Lung (tissue), 12 donors: ENCODE data around the gene TAF4. TPM values are rescaled to one million over a fixed set of nuclear protein-coding genes. Genes with fewer than 3 reads are reported as not detected.

Source experiments
- ATAC-seq: fragments of 200-7000 bp; cut with Tn5 transposase; one replicate; pipeline ENCODE4 v1.9.1; 2020; ENCODE audit warnings: moderate number of reproducible peaks; ENCODE audit not compliant: insufficient read depth, low FRiP score
- DNase-seq, 3 donors: peaks; one replicate each; pipeline ENCODE4 v3.0.0-alpha.2; 2013 to 2017
- H3K27ac ChIP-seq, 2 donors: one replicate each; pipeline ENCODE4 v1.5.1; 2013; ENCODE audit warnings: mild to moderate bottlenecking in 2 of 2, moderate library complexity in 2 of 2, control low read depth in 1 of 2, inconsistent platforms in 1 of 2, low read depth in 1 of 2, low read length in 1 of 2
- H3K27me3 ChIP-seq, 3 donors: one replicate each; pipeline ENCODE4 v1.5.1; 2013; ENCODE audit warnings: low read length in 2 of 3; ENCODE audit not compliant: control insufficient read depth in 3 of 3, insufficient read depth in 3 of 3
- H3K36me3 ChIP-seq, 4 donors: one replicate each; pipeline ENCODE4 v1.5.1; 2013; ENCODE audit warnings: low read length in 4 of 4, mild to moderate bottlenecking in 1 of 4, moderate library complexity in 1 of 4; ENCODE audit not compliant: control insufficient read depth in 4 of 4, insufficient read depth in 4 of 4
- H3K4me1 ChIP-seq, 5 donors: one replicate each; pipeline ENCODE4 v1.5.1; 2013; ENCODE audit warnings: low read length in 5 of 5, mild to moderate bottlenecking in 2 of 5, moderate library complexity in 1 of 5; ENCODE audit not compliant: control insufficient read depth in 5 of 5, insufficient read depth in 5 of 5
- H3K4me3 ChIP-seq: one replicate; pipeline ENCODE4 v1.5.1; 2013; ENCODE audit warnings: mild to moderate bottlenecking, control low read depth, moderate library complexity
- H3K9ac ChIP-seq, 2 donors: one replicate each; pipeline ENCODE4 v1.5.1; 2013; ENCODE audit warnings: low read length in 2 of 2, control low read depth in 1 of 2; ENCODE audit not compliant: insufficient read depth in 1 of 2
- H3K9me3 ChIP-seq, 4 donors: one replicate each; pipeline ENCODE4 v1.5.1; 2013; ENCODE audit warnings: low read length in 3 of 4, mild to moderate bottlenecking in 1 of 4, moderate library complexity in 1 of 4; ENCODE audit not compliant: control insufficient read depth in 4 of 4, insufficient read depth in 3 of 4
- WGBS, 2 donors: extraction: QIAGEN DNeasy Blood & Tissue Kit; methylation state at CpG; one replicate each; pipeline ENCODE4 v1.1.7; 2013; 5-methylcytosine and 5-hydroxymethylcytosine counted together
- polyA plus RNA-seq, 2 donors: library from polyadenylated mRNA; stranded (reverse); fragments of 200-250 nt; gene quantifications; one replicate each; pipeline ENCODE4 v1.2.1, GENCODE V29; 2013
- total RNA-seq, 2 donors: library from RNA; depleted of rRNA in 1 of 2; stranded (reverse); fragments of >200 nt in 1 of 2; gene quantifications; one replicate each; pipeline ENCODE4 v1.2.1, GENCODE V29; 2014 to 2021
- TF ChIP-seq, protein P1 (sequence below): IDR thresholded peaks from 2 replicates; pipeline ENCODE4 v1.5.1; 2012; ENCODE audit warnings: mild to moderate bottlenecking; ENCODE audit errors: control extremely low read depth, extremely low read depth
- donor health status: control.
- donor health status: control.
- donor health status: Bipolar disorder and iron deficiency.
- donor health status: healthy.
- donor health status: DM: yes; HTN: yes; CAD: no.

TAF4 gene
- total and polyA plus RNA-seq, 4 donors = 5.4 to 20.3 (median 10.9) TPM

DNA sequence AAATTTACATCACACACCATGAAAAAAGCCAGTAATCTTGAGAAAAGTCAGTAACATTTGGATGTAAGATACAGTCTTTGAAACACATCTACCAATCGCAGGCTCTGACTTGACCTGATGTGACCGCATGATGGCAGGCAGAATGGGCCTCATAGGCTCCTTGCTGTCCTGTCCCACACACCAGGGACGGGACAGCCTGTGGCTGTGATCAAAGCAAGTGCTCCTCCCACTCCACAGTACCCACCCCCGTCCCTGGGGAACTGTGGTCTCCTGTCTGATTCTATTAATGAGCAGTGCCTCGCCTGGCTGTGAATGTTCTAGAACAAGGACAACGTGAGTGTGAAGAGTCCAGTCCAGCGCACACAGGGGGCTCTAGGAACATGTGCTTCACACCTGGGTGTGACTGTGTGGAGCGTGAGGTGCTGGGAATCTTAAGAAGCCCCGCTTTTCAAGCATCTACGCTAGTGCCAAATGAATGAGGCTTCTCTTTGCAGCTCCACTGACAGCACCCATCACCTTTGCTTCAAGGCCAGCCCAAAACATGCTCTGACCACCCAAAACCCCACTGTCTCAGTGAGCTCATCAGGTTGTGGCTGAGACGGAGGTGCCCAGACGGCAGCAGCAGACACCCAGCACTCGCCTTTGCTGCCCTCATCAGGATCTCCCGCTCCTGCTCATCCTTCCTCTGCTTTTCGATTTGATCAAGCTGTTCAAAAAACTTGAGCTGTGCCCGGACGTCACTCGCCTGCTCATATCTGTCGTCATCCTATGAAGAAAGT lies 67.1 kb downstream of the TAF4 start:
- H3K4me3 ChIP-seq = no peak overlapping the region

DNA sequence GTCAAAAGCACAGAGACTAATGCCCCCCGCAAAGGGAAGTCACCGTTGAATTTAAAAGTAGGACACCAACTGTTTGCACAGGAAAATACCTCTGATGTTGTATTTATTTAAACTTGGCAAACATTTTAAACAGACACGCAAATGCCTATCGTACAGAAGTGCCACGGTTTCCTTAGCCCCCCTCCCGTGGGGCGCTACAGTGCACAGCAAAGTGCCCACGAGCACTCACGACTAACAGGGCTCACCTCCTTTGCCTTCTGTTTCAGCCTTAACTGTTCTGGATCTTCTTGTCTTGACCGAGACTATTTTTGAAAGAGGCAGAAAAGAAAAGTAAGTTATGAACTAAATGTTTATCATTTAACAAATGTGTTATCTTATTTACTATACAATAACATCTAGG lies 67.8 kb downstream of the TAF4 start:
- Histone ChIP-seq H3K27ac (no peak overlapping the region), H3K9ac (no peak overlapping the region), H3K36me3 (peaks cover 11 to 53% (median 43%) of the 10 kb centered on the region in 4 donors), H3K9me3 (peaks cover 0 to 4% (median under 1%) of the 10 kb centered on the region in 4 donors), H3K27me3 (no peaks in the 10 kb centered on the region), H3K4me1 (no peaks in the 10 kb centered on the region), H3K4me3 (no peak overlapping the region)
- ATAC-seq = no peak
- TF ChIP-seq, protein P1, sequence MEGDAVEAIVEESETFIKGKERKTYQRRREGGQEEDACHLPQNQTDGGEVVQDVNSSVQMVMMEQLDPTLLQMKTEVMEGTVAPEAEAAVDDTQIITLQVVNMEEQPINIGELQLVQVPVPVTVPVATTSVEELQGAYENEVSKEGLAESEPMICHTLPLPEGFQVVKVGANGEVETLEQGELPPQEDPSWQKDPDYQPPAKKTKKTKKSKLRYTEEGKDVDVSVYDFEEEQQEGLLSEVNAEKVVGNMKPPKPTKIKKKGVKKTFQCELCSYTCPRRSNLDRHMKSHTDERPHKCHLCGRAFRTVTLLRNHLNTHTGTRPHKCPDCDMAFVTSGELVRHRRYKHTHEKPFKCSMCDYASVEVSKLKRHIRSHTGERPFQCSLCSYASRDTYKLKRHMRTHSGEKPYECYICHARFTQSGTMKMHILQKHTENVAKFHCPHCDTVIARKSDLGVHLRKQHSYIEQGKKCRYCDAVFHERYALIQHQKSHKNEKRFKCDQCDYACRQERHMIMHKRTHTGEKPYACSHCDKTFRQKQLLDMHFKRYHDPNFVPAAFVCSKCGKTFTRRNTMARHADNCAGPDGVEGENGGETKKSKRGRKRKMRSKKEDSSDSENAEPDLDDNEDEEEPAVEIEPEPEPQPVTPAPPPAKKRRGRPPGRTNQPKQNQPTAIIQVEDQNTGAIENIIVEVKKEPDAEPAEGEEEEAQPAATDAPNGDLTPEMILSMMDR = no peak
- no peak for DNase-seq
- WGBS, 2 donors = 79 to 90% methylated on average over 10 of the region's 10 CpGs

More for the DNA sequence above, 67.1 kb downstream of the TAF4 start:
- DNase-seq = no peak
- TF ChIP-seq, protein P1 = no peak
- 91 to 92% methylated on average over 19 of the region's 19 CpGs for WGBS, 2 donors
- H3K9me3 ChIP-seq = no peaks in the 10 kb centered on the region
- no peaks in the 10 kb centered on the region for H3K4me1 ChIP-seq
- H3K36me3 ChIP-seq = peaks cover 12 to 50% (median 40%) of the 10 kb centered on the region in 4 donors
- no peak overlapping the region for H3K9ac ChIP-seq
- H3K27me3 ChIP-seq = no peaks in the 10 kb centered on the region
- H3K27ac ChIP-seq = no peak overlapping the region
- no peak for ATAC-seq

DNA sequence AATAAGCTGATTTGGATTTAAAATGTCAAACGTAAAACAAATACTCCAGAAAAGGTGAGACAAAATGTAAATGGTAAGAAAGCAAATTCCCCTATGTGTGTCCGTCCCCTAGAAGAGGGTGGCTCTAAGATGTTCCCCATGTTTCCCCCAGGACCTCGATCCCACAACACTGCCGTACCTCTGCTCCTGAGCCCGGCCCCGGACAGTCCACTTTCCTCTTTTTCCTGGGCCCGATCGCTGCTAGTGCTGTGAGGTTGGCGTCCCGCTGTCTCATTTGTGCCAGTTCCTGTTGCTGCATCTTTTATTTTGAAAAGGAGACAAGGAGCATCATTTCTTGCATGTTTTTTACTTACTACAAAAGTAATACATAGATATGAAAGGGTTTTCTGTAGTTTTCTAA lies 68.3 kb downstream of the TAF4 start:
- ATAC-seq = no peak
- Histone ChIP-seq H3K36me3 (peaks cover 16 to 54% (median 45%) of the 10 kb centered on the region in 4 donors), H3K4me1 (no peaks in the 10 kb centered on the region), H3K9ac (no peak overlapping the region), H3K4me3 (no peak overlapping the region), H3K27me3 (no peaks in the 10 kb centered on the region), H3K27ac (no peak overlapping the region), H3K9me3 (peaks cover 0 to 6% (median 2%) of the 10 kb centered on the region in 4 donors)
- no peak for DNase-seq
- WGBS, 2 donors = 88 to 90% methylated on average over 10 of the region's 10 CpGs
- TF ChIP-seq, protein P1 = no peak

DNA sequence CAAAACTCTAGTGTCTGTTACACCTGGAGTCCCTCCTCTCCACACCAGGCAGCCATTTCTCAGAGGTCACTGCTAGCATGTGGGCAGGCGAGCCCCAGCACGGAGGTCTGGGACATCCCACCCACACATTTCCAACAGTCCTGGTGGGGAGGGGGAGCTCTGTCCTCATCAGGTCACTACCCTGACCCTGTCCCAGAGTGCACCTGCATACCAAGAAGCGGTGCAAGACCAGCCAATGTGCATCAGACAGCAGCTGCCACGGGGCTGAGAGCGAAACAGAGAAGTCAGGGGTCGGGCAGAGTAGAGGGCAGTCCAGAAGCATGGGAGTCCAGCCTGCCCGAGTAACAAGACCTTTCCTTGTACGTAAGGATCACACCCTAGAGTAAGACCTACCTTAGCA lies 71.1 kb downstream of the TAF4 start:
- DNase-seq = no peak
- Histone ChIP-seq H3K27ac (no peak overlapping the region), H3K4me1 (no peaks in the 10 kb centered on the region), H3K4me3 (no peak overlapping the region), H3K9me3 (peaks cover 0 to 14% (median 4%) of the 10 kb centered on the region in 4 donors), H3K9ac (no peak overlapping the region), H3K27me3 (no peaks in the 10 kb centered on the region), H3K36me3 (peaks cover 27 to 56% (median 45%) of the 10 kb centered on the region in 4 donors)
- ATAC-seq = no peak
- TF ChIP-seq, protein P1 = no peak
- WGBS, 2 donors = 97% methylated on average over 8 of the region's 8 CpGs
